Adrenal gland (tissue), 12 donors: ENCODE results near the gene SEC22C. TPM values are rescaled to one million over a fixed set of nuclear protein-coding genes. Genes with fewer than 3 reads are reported as not detected.

ENCODE experiments used
- DNase-seq, 7 donors: peaks; one replicate each; pipeline ENCODE4 v3.0.0-alpha.2; 2019 to 2020
- H3K27ac ChIP-seq, 5 donors: fragments of 200-600 bp; sonication (generic) in 4 of 5; 1 replicate in 3 of 5; 2 replicates in 2 of 5; pipeline versions ENCODE4 v1.5.1 to v1.8.0; 2016 to 2020; ENCODE audit warnings: mild to moderate bottlenecking in 1 of 5
- H3K27me3 ChIP-seq: fragments of 200-600 bp; 2 replicates; pipeline ENCODE4 v1.8.0; 2021
- H3K36me3 ChIP-seq, 2 donors: fragments of 200-600 bp; replicated peaks in 1 of 2; 1 replicate in 1 of 2; 2 replicates in 1 of 2; pipeline versions ENCODE4 v1.5.1 to v1.8.0; 2018 to 2022
- H3K4me1 ChIP-seq, 2 donors: fragments of 200-600 bp; replicated peaks in 1 of 2; 1 replicate in 1 of 2; 2 replicates in 1 of 2; pipeline versions ENCODE4 v1.5.1 to v1.8.0; 2018 to 2021
- H3K4me3 ChIP-seq, 4 donors: fragments of 200-600 bp; sonication (generic) in 3 of 4; one replicate each; pipeline ENCODE4 v1.5.1; 2016 to 2018
- H3K9me3 ChIP-seq, 3 donors: fragments of 200-600 bp; sonication (generic) in 1 of 3; replicated peaks in 1 of 3; 1 replicate in 2 of 3; 2 replicates in 1 of 3; pipeline versions ENCODE4 v1.5.1 to v1.8.0; 2016 to 2021
- CTCF ChIP-seq, 6 experiments: fragments of 450-650 bp in 4 of 6; fragments of 200-600 bp in 2 of 6; sonication (generic) in 1 of 6; IDR thresholded peaks; 1 replicate in 5 of 6; 2 replicates in 1 of 6; pipeline versions ENCODE4 v1.5.1 to v1.8.0; 2016 to 2021; ENCODE audit warnings: antibody characterized with exemption in 6 of 6, mild to moderate bottlenecking in 2 of 6, moderate library complexity in 1 of 6
- POLR2A ChIP-seq, 2 donors: fragments of 450-650 bp; IDR thresholded peaks; one replicate each; pipeline ENCODE4 v1.6.1; 2017; ENCODE audit warnings: antibody characterized with exemption in 2 of 2, mild to moderate bottlenecking in 2 of 2, moderate library complexity in 1 of 2
- WGBS, 4 donors: extraction: QIAGEN DNeasy Blood & Tissue Kit in 2 of 4; methylation state at CpG; one replicate each; pipeline versions ENCODE4 v1.1.5 to v1.1.7; 2013 to 2017; 5-methylcytosine and 5-hydroxymethylcytosine counted together
- intact Hi-C, 2 donors: fragments of 100-400 bp; cut with DNase I; formaldehyde crosslinking; loops; one replicate each; pipeline versions ENCODE4 v1.14.1 to v1.15.0; 2022 to 2023
- polyA plus RNA-seq, 3 donors: library from polyadenylated mRNA; stranded (reverse); fragments of 200-250 nt in 2 of 3; fragments of 350-450 nt in 1 of 3; fragmentation: Illumina TruSeq in 1 of 3; extraction: RNeasy Lipid Tissue Mini Kit (QIAGEN cat#74804) in 1 of 3; gene quantifications; one replicate each; pipeline ENCODE4 v1.2.3, GENCODE V29; 2013 to 2014
- total RNA-seq, 9 donors: library from RNA; depleted of rRNA in 4 of 9; stranded (reverse); fragments of >200 nt in 4 of 9; fragments of 120-200 nt in 1 of 9; fragmentation: NEBNext Ultra II Directional in 1 of 9; extraction: Animal tissue kit (Norgen Biotek cat#: 25700) in 1 of 9; gene quantifications; one replicate each; pipeline versions ENCODE4 v1.1.0 to v1.2.4, GENCODE V29; 2013 to 2023
- donor health status: healthy with polysubstance abuse.
- donor health status: Bipolar disorder and iron deficiency.
- donor health status: DM: yes; HTN: yes; CAD: no.
- donor health status: DM: no; HTN: no; CAD: no.
- donor health status: DM: no; HTN: no; CAD: no.
- donor health status: DM: yes; HTN: yes; CAD: no.

SEC22C gene
- total and polyA plus RNA-seq, 12 donors: 13.7 to 65.7 (median 41.8) TPM

DNA sequence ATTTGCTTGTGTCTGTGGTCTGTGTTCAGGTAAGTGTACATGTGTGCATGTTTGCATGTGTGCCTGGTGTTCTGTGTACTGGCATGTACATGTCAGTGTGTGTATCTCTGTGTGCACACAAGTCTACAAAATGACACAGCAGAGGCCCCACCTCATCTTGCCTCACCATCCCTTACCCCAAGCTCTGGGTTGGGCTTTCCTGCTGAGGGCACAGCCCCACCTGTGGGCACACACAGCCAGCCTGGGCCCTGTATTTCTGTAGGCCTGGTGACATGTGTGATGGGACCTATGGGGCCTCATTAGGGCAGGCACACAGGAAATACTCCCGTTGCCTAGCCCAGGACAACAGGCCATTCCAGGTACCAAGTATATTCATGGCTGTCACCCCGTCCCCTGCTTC lies 65.8 kb downstream of the SEC22C start:
- Histone ChIP-seq H3K27ac (no peak overlapping the region), H3K4me3 (no peak overlapping the region)
- intact Hi-C loops: no loop called here

GRCh38 chr3:42515391-42515916 lies 66.3 kb downstream of the SEC22C start:
- no peak for DNase-seq
- H3K4me1 ChIP-seq: no peaks in the 10 kb centered on the region
- no peaks in the 10 kb centered on the region for H3K27me3 ChIP-seq
- H3K36me3 ChIP-seq: no peaks in the 10 kb centered on the region
- H3K27ac ChIP-seq: no peak overlapping the region
- no peak for TF ChIP-seq POLR2A (IDR thresholded peaks at IDR 0.05)
- no peak for TF ChIP-seq CTCF (IDR thresholded peaks at IDR 0.05)
- intact Hi-C loops: no loop called here
- 89 to 100% (median 93%) methylated on average over 1 to 12 of the region's 12 CpGs for WGBS, 4 donors
- no peaks in the 10 kb centered on the region for H3K9me3 ChIP-seq
- H3K4me3 ChIP-seq: no peak overlapping the region

More for the DNA sequence above, 65.8 kb downstream of the SEC22C start:
- H3K4me1 ChIP-seq: no peaks in the 10 kb centered on the region
- no peak for DNase-seq
- WGBS, 4 donors: 74 to 100% (median 85%) methylated on average over 2 of the region's 2 CpGs
- no peaks in the 10 kb centered on the region for H3K9me3 ChIP-seq
- H3K27me3 ChIP-seq: no peaks in the 10 kb centered on the region
- no peaks in the 10 kb centered on the region for H3K36me3 ChIP-seq
- no peak for TF ChIP-seq CTCF (IDR thresholded peaks at IDR 0.05)
- no peak for TF ChIP-seq POLR2A (IDR thresholded peaks at IDR 0.05)

GRCh38 chr3:42514876-42515275 lies 66.9 kb downstream of the SEC22C start:
- Histone ChIP-seq H3K9me3 (no peaks in the 10 kb centered on the region), H3K27ac (no peak overlapping the region), H3K4me3 (no peak overlapping the region), H3K4me1 (no peaks in the 10 kb centered on the region), H3K27me3 (no peaks in the 10 kb centered on the region), H3K36me3 (no peaks in the 10 kb centered on the region)
- intact Hi-C loops: no loop called here
- TF ChIP-seq CTCF (IDR thresholded peaks at IDR 0.05) (no peak), POLR2A (IDR thresholded peaks at IDR 0.05) (no peak)
- 82 to 85% (median 84%) methylated on average over 3 to 4 of the region's 4 CpGs for WGBS, 4 donors
- no peak for DNase-seq

DNA sequence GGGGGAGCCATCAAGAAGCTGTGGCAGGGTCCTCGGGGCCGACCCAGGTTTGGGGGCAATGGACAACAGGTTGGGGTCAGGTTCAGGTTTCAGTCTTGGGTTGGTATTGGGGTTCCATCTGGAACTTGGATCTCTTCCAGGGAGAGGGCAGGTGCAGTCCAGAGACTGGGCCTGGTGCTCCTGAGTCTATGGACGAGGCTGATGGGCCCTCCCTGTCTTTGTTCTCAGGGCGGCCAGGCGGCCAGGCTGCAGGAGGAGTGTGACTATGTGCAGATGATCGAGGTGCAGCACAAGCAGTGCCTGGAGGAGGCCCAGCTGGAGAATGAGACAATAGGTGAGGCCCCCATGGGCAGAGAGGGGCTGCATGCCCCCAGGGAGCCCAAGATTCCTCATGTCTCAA lies 68.2 kb downstream of the SEC22C start:
- no peaks in the 10 kb centered on the region for H3K27me3 ChIP-seq
- no peak for DNase-seq
- no peaks in the 10 kb centered on the region for H3K36me3 ChIP-seq
- 86 to 93% (median 89%) methylated on average over 6 of the region's 6 CpGs; no CpG with 5 or more reads in 1 of the 4 donors for WGBS, 4 donors
- no peak overlapping the region for H3K4me3 ChIP-seq
- no peaks in the 10 kb centered on the region for H3K4me1 ChIP-seq
- TF ChIP-seq POLR2A (IDR thresholded peaks at IDR 0.05) (no peak), CTCF (IDR thresholded peaks at IDR 0.05) (no peak)
- no peaks in the 10 kb centered on the region for H3K9me3 ChIP-seq
- H3K27ac ChIP-seq: no peak overlapping the region
- intact Hi-C loops: no loop called here
